Superior temporal gyrus (tissue), 1 donor: ENCODE data around the gene AQP3.
A peak's percentile ranks its signal among the peaks of the same experiment; 100 is the strongest.
"Not testable (repeated sequence)": the region's sequence is repeated elsewhere in the genome, so short reads cannot be mapped to it uniquely, and the experiment has no call there.

Source experiments
- DNase-seq: peaks from one replicate; pipeline ENCODE4 v3.0.0-alpha.2; 2016; ENCODE audit errors: extremely low spot score

The AQP3 gene

GRCh38 chr9:33440609-33441008, 6.8 kb downstream of the AQP3 start:
- no peak for DNase-seq

- no peak for DNase-seq
Measured at GRCh38 chr9:33440204-33440603, 7.2 kb downstream of the AQP3 start.

- no peak for DNase-seq
Measured at GRCh38 chr9:33439731-33440130, 7.7 kb downstream of the AQP3 start.

- no peak for DNase-seq
Measured at GRCh38 chr9:33438926-33439680, 8.3 kb downstream of the AQP3 start.

DNA sequence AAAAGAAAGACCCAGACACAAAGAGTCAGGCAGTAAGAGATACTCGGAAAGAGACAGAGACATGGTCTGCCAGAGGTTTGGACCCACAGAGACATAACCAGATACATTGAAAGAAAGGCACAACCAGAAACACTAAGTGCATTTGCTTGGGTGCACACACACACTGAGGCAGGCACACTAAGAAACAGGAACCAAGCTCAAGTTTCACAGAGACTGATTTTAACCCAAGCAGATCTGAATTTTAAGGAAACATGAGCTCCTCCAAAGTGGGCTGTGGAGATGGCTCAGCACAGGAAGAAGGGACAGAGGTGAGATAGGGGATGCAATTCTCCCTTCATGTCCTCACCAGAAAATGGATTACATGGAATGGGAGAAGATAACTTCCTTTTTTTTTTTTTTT, 9.5 kb downstream of the AQP3 start:
- DNase-seq = no peak

DNA sequence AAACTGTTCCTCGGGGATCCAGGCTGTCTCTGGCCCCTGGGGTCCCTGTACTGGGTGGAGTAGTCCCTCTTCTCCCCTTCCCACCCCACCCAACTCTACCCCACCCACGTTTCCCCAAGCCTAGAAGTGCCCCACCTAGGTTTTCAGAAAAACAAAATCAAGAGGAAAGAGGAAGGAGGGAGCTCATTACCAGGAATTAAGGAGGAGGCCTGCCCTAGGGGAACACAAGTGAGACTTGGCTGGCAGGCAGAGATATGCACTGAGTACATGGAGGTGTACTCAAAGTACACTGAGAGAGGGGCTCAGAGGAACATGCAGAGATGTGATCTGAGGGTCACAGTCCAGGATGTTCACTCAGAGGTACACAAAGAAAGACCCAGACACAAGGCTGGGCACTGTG, 10.2 kb downstream of the AQP3 start:
- no peak for DNase-seq

- no peak for DNase-seq
Measured at GRCh38 chr9:33436445-33436844, 10.9 kb downstream of the AQP3 start.

- no peak for DNase-seq
Measured at GRCh38 chr9:33435821-33436277, 11.5 kb downstream of the AQP3 start.

GRCh38 chr9:33434317-33435105, 12.9 kb downstream of the AQP3 start:
- no peak for DNase-seq

DNA sequence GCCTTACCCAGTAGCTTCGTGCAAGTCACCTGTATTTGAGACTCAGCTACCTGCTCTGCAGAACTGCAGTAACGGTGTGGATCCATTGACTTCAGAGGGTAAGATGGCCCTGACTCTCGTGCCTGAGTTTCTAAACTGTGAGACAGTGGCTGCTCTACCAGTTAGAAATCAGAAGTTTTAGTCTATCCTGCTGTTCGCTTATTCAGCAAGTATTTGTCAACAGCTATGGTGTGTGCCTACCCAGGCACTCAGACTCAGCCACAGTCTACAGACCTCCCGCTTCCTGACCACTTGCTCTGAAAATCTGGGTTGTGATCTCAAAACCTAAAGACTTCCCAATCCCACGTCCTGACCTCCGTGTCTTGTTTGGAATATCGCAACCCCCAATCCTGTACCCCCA, 13.5 kb downstream of the AQP3 start:
- no peak for DNase-seq

- no peak for DNase-seq
Measured at GRCh38 chr9:33431420-33431819, 16.0 kb downstream of the AQP3 start.

DNA sequence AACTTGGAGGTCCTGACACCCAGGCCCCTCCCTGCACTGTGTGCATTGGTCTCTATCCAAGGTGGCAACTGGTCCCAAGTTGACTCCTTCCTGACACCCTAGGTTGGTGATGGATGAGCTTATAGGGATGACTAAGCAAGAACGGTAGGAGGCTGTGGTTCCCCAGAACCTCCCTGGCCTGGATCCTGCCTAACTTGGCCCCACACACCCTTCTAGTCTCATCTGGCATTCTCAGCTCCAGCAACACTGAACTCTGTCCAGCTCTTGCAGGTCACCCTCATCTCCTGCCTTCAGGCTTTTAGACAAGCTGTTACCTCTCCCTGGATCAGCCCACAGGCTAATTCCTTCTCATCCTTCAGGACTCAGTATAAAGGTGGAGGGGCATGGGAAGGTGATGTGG, 16.5 kb downstream of the AQP3 start:
- no peak for DNase-seq

GRCh38 chr9:33429256-33429985, 18.0 kb downstream of the AQP3 start:
- no peak for DNase-seq

GRCh38 chr9:33426843-33427293, 20.5 kb downstream of the AQP3 start:
- DNase-seq = no peak

GRCh38 chr9:33425128-33425533, 22.3 kb downstream of the AQP3 start:
- no peak for DNase-seq

DNA sequence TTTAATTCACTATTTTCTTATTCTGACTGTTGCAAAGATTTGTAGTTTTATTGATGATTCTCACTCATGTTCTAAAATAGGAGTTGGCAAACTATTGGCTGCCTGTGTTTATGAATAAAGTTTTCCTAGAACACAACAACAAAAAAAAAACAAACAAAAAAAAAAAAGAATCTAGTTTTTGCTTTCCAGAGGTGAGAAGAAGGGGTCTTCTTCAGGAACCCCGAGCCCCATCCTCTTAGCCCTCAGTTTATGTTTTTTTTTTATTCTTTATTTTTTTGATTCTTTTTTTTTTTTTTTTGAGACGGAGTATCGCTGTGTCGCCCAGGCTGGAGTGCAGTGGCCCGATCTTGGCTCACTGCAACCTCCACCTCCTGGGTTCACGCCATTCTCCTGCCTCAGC, 22.9 kb downstream of the AQP3 start:
- DNase-seq = not testable (repeated sequence)

- DNase-seq = not testable (repeated sequence)
Measured at GRCh38 chr9:33424043-33424442, 23.4 kb downstream of the AQP3 start.

DNA sequence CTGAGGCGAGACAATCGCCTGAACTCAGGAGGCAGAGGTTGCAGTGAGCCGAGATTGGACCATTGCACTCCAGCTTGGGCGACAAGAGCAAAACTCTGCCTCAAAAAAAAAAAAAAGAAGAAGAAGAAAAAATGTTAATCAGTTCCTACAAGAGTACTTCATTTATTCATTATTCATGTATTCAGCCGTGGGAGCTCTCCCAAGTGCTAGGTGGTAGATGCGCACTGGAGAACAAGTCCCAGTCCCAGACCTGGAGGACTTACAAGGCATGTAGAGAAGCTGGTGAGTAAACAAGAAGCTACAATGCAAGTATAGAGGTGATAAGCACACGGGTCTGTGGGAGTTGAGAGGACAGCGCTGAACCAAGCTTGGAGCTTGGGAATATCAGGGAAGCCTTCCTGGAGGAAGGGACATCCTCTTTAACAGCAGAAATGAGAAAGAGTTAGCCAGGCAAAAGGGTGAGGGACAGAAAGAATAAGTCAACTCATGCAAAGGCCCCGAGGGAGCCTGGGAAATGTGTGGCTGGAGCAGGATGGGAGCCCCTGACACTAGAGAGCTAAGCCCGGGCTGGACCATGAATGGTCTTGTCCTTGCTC, 27.6 kb downstream of the AQP3 start:
- DNase-seq = no peak

DNA sequence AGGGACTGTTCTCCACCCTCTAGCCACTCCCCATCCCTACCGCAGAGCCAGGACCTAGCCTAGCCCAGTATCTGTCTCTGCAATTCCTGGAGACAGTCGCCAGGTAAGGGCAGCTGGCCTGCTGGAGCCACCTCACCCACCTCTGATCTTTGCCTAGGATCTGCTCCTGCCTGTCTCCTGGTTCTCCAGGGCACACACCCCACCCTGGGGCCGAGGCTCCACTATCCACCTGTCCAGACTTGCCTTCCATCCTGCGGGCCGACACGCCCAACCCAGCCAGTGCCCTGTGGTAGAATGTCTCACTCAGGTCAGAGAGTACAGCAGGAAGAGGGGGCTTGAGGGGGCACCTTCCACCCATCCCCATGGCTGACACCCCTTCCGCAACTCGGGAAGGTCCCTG, 29.3 kb downstream of the AQP3 start:
- DNase-seq = no peak

GRCh38 chr9:33416996-33417395, 30.4 kb downstream of the AQP3 start:
- no peak for DNase-seq

DNA sequence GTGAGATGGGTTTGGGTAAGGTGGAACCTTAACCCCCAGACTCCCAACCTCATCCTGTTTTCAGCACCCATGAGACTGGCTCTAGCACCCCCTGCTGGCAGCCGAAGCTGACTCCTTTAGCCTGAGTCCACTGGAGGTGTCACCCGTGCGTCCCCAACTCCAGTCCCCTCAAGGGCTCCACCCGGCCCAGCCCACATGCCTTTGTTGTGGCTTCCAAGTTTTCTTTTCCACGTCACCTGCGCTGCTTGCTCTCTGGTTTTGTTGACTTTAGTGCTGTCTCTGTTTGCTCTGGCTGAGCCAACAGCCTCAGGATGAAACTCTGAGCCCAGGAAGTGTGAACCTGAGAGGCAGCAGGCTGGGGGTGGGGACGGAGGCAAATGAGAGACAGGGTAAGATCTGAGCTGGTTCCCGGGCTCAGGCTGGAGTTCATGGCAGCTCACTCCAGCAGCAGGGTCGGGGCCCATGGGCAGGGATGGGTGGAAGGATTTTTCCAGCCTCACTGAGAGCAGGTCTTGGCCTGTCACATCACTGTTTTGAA, 31.8 kb downstream of the AQP3 start:
- DNase-seq = peak; percentile 39
